Activated T-helper 1 cell treated with anti-CD3 and anti-CD28 coated beads, Interleukin-12 subunit alpha, Interleukin-12 subunit beta, Interleukin-2, Interleukin-4 antibody, amounts not matched to agents 30 ng/mL and 10 ng/mL and 1 ng/mL, durations not matched to agents 14 hours and 24 hours and 36 hours (primary cell): ENCODE results near the gene RABGEF1. TPM values are rescaled to one million over a fixed set of nuclear protein-coding genes. Genes with fewer than 3 reads are reported as not detected.
"Not testable (repeated sequence)": the region's sequence is repeated elsewhere in the genome, so short reads cannot be mapped to it uniquely, and the experiment has no call there.

ENCODE experiments used
- DNase-seq: peaks from one replicate; pipeline ENCODE4 v3.0.0; 2021; ENCODE audit warnings: low spot score
- H3K27ac Mint-ChIP-seq: one replicate; pipeline ENCODE4 v1.8.0; 2021; ENCODE audit warnings: mild to moderate bottlenecking, mixed read lengths
- H3K27me3 Mint-ChIP-seq: one replicate; pipeline ENCODE4 v1.8.0; 2022; ENCODE audit warnings: mild to moderate bottlenecking, moderate library complexity, mixed read lengths; ENCODE audit not compliant: insufficient read depth
- H3K36me3 Mint-ChIP-seq: one replicate; pipeline ENCODE4 v1.8.0; 2021; ENCODE audit warnings: low read depth, mixed read lengths
- H3K4me1 Mint-ChIP-seq: one replicate; pipeline ENCODE4 v1.8.0; 2021; ENCODE audit warnings: low read depth, mixed read lengths
- H3K4me3 Mint-ChIP-seq: one replicate; pipeline ENCODE4 v1.8.0; 2021; ENCODE audit warnings: mild to moderate bottlenecking, moderate library complexity, mixed read lengths
- H3K9me3 Mint-ChIP-seq: one replicate; pipeline ENCODE4 v1.8.0; 2021; ENCODE audit warnings: mixed read lengths
- intact Hi-C: fragments of 100-400 bp; cut with micrococcal nuclease; formaldehyde crosslinking; loops from one replicate; pipeline ENCODE4 v1.15.1; 2024
- total RNA-seq: library from RNA; stranded (reverse); gene quantifications from 2 replicates; pipeline ENCODE4 v1.2.3, GENCODE V29; 2022

The RABGEF1 gene
- total RNA-seq, 1 donor from 2014 or later, result 27.8 TPM

DNA sequence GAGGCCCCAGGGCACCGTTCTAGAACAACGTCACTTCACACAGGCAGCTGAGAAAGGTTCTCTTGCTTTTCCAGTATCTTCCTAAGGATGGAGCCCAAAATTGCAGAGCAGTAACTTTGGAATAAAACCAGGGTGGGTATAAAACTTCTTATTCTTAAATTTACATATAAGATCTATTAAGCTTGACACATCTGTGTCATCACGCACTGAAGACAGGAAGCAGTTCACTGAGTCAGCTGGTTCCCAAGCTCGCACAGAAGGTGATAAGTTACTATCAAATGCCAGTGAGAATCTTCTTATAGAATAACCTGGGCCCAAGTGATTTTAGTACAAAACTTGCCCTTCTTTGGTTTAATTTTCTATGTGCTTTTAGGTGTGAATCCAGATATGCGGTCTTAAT lies 70.2 kb downstream of the RABGEF1 start:
- H3K4me1 Mint-ChIP-seq, result no peaks in the 10 kb centered on the region
- no peak overlapping the region for H3K4me3 Mint-ChIP-seq
- H3K9me3 Mint-ChIP-seq, result no peaks in the 10 kb centered on the region
- H3K27ac Mint-ChIP-seq, result no peak overlapping the region
- intact Hi-C loops, result no loop called here
- H3K36me3 Mint-ChIP-seq, result peaks cover 27% of the 10 kb centered on the region
- H3K27me3 Mint-ChIP-seq, result no peaks in the 10 kb centered on the region
- no peak for DNase-seq

- DNase-seq, H3K4me3 Mint-ChIP-seq, intact Hi-C loops: not testable (repeated sequence)
Measured at GRCh38 chr7:66815186-66815875, 74.8 kb downstream of the RABGEF1 start.

DNA sequence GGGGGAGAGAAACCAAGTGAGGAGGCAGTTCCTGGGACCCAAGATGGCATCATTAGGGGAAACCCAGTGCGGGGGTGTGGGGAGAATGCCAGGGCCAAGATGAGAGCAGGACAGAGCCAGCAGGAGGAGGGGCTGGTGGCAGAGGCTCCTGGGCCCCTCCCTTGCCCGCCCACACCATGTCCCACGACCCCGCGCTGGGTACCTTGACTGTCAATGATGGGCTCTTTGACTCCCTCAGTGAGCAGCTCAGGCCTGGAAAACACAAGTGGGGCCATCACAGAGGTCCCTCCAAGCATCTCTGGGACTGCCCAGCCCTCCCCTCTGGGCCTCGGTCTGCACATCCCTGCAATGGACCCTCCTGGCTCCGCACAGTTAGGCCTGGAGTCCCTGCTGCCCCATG lies 75.4 kb downstream of the RABGEF1 start:
- Mint-ChIP-seq H3K36me3 (peaks cover 2% of the 10 kb centered on the region), H3K4me1 (no peaks in the 10 kb centered on the region), H3K27ac (no peak overlapping the region), H3K9me3 (no peaks in the 10 kb centered on the region), H3K4me3 (no peak overlapping the region), H3K27me3 (no peaks in the 10 kb centered on the region)
- intact Hi-C loops, result no loop called here
- DNase-seq, result no peak

More at GRCh38 chr7:66815186-66815875, 74.8 kb downstream of the RABGEF1 start:
- H3K4me1 Mint-ChIP-seq, H3K27ac Mint-ChIP-seq, H3K27me3 Mint-ChIP-seq, H3K36me3 Mint-ChIP-seq, H3K9me3 Mint-ChIP-seq: not testable (repeated sequence)

DNA sequence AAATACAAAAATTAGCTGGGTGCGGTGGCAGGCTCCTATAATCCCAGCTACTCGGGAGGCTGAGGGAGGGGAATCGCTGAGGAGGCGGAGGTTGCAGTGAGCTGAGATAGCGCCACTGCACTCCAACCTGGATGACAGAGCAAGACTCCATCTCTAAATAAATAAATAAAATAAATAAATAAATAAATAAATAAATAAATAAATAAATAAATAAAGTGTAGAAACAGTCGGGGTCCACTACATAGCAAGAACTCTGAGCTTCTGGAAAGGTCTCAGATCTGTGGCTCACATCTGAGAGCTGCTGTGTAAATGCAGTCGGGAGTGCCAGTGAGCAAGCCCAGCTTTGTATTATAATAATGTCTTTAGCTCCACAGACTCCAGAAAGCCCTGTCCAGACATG lies 76.1 kb downstream of the RABGEF1 start:
- H3K4me1 Mint-ChIP-seq, H3K27me3 Mint-ChIP-seq, intact Hi-C loops, H3K9me3 Mint-ChIP-seq, H3K36me3 Mint-ChIP-seq, H3K27ac Mint-ChIP-seq, DNase-seq, H3K4me3 Mint-ChIP-seq: not testable (repeated sequence)

GRCh38 chr7:66817208-66817795 lies 76.8 kb downstream of the RABGEF1 start:
- H3K4me3 Mint-ChIP-seq, H3K27ac Mint-ChIP-seq, DNase-seq: not testable (repeated sequence)

DNA sequence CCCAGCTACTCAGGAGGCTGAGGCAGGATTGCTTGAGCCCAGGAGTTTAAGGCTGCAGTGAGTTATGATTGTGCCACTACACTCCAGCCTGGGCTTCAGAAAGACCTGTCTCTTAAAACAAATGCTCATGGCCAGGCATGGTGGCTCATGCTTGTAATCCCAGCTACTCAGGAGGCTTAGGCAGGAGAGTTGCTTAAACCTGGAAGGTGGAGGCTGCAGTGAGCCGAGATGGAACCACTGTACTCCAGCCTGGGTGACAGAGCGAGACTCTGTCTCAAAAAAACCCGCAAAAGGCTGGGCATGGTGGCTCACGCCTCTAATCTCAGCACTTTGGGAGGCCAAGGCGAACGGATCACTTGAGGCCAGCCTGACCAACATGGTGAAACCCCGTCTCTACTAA lies 77.4 kb downstream of the RABGEF1 start:
- H3K27me3 Mint-ChIP-seq, DNase-seq, H3K36me3 Mint-ChIP-seq, intact Hi-C loops, H3K4me3 Mint-ChIP-seq, H3K4me1 Mint-ChIP-seq, H3K9me3 Mint-ChIP-seq, H3K27ac Mint-ChIP-seq: not testable (repeated sequence)

More at GRCh38 chr7:66817208-66817795, 76.8 kb downstream of the RABGEF1 start:
- H3K4me1 Mint-ChIP-seq, H3K9me3 Mint-ChIP-seq, intact Hi-C loops, H3K27me3 Mint-ChIP-seq, H3K36me3 Mint-ChIP-seq: not testable (repeated sequence)

DNA sequence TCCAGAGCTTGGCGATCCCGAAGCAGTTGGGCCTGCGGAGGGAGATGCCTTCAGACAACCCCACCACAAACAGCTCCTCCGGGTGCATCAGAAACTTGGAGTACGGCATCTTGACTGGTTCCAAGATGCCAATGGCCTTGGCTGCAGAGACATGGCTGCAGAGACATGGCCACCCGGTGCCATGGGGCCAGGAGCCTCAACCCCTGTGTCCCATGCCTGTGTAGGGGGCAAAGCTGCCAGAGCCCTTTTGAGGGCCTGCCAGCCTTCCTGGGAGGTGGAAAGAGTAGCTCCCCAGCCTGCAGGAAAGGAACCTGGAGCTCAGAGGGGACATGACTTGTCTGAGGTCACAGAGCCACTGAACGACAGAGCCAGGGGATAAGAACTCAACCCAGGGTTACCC lies 83.5 kb downstream of the RABGEF1 start:
- DNase-seq, result no peak
- intact Hi-C loops, result no loop called here
- H3K4me1 Mint-ChIP-seq, result no peaks in the 10 kb centered on the region
- H3K4me3 Mint-ChIP-seq, result no peak overlapping the region
- H3K27ac Mint-ChIP-seq, result no peak overlapping the region
- H3K27me3 Mint-ChIP-seq, result no peaks in the 10 kb centered on the region
- no peaks in the 10 kb centered on the region for H3K36me3 Mint-ChIP-seq
- no peaks in the 10 kb centered on the region for H3K9me3 Mint-ChIP-seq

DNA sequence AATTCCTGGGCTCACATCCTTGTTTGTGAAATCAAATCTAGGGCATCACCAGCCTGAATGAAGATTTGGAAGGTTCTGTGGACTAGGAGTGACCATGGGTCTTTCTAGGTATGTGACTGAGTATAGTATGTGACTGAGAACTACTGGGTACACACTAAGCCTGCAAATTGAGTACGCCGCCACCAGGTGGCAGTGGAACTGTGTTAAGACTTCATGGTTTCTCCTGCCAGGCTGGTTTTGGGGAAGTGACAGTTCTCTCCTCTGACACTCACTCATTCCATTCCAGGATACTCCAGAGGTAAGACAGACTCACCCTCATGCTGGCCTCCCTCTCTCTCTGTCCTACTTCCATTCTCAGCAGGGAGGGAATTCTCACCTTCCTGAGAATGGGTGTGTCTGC lies 85.0 kb downstream of the RABGEF1 start:
- DNase-seq, H3K27ac Mint-ChIP-seq, intact Hi-C loops, H3K36me3 Mint-ChIP-seq, H3K4me3 Mint-ChIP-seq, H3K27me3 Mint-ChIP-seq, H3K4me1 Mint-ChIP-seq, H3K9me3 Mint-ChIP-seq: not testable (repeated sequence)

DNA sequence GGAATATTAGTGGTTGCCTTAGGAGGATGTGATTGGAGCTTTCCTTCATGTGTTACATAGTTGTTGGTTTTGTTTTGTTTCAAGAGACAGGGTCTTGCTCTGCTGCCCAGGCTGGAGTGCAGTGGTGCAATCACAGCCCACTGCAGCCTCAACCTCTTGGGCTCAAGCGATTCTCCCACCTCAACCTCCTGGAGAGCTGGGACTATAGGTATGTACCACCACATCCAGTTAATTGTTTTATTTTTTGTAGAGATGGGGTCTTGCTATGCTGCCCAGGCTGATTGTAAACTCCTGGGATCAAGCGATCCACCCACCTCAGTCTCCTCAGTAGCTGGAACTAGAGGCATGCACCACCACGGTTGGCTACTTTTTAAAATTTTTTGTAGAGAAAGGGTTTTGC lies 86.1 kb downstream of the RABGEF1 start:
- H3K4me3 Mint-ChIP-seq, result no peak overlapping the region
- DNase-seq, result no peak
- H3K4me1 Mint-ChIP-seq, result no peaks in the 10 kb centered on the region
- H3K27ac Mint-ChIP-seq, result no peak overlapping the region
- no peaks in the 10 kb centered on the region for H3K36me3 Mint-ChIP-seq
- H3K9me3 Mint-ChIP-seq, result no peaks in the 10 kb centered on the region
- no peaks in the 10 kb centered on the region for H3K27me3 Mint-ChIP-seq
- intact Hi-C loops, result no loop called here

DNA sequence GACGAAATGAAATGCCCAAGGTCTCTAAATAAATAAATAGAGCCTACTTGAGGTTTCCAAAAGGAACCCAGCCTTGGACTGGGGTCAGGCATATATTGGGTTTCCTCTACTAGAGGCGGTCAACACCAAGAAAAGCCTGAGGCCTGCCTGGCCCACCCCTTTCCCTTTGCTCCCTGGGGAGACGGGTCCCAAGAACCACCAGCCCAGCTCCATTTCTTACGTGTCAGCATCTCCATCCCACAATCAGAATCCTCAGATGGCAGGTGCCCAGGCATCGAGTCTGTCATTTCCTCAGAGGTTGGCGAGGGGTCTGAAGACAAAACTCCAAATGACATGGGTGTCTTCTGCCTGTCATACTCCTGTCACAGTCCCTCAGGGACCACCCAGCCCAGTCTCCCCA lies 90.4 kb downstream of the RABGEF1 start:
- H3K4me1 Mint-ChIP-seq, H3K9me3 Mint-ChIP-seq, H3K27me3 Mint-ChIP-seq, H3K4me3 Mint-ChIP-seq, DNase-seq, H3K36me3 Mint-ChIP-seq, intact Hi-C loops, H3K27ac Mint-ChIP-seq: not testable (repeated sequence)

DNA sequence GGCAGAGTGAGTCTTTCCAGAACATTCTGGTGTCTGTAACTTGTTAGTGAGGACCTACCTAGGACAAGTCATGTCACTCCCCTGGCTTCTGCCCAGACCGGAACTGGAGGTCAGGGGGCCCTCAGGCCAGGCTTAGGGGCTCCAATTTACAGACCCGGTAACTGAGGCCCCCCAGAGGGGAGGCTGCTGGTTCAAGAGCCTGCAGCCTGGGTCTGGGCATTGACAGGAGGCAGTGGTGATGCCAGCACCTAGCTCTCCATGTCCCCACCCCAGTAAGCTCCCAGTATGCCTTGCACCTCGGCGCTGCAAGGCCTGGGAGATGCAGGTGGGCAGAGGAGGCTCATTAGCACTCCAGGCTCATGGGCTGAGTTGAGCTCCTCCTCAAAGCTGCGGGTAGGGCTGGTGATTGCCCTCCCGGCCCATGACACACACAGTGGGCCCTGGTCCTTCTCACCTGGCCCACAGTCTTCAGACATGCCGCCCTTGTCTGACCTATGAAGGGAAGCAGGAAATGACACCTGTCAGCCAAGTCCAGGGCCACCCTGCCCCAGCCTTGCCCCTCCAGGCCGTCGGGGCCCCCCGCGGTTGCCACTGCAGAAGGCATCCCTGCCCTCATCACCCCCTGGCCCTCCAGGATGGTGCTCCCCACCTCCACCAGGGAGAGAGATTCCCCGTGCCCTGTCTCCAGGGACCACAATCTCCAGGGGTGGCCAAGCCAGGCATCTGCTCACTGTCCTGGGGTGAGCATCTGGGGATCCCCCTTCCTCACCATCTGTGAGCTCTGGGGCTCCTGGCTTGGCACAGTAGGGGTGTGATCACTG lies 92.2 kb downstream of the RABGEF1 start:
- H3K36me3 Mint-ChIP-seq, result no peaks in the 10 kb centered on the region
- intact Hi-C loops, result no loop called here
- H3K27me3 Mint-ChIP-seq, result no peaks in the 10 kb centered on the region
- no peak overlapping the region for H3K4me3 Mint-ChIP-seq
- DNase-seq, result no peak
- peaks cover 4% of the 10 kb centered on the region for H3K9me3 Mint-ChIP-seq
- no peaks in the 10 kb centered on the region for H3K4me1 Mint-ChIP-seq
- no peak overlapping the region for H3K27ac Mint-ChIP-seq

- Mint-ChIP-seq H3K36me3 (no peaks in the 10 kb centered on the region), H3K9me3 (peaks cover 4% of the 10 kb centered on the region), H3K27me3 (no peaks in the 10 kb centered on the region), H3K4me3 (no peak overlapping the region), H3K4me1 (no peaks in the 10 kb centered on the region), H3K27ac (no peak overlapping the region)
- intact Hi-C loops, result loop anchor here (1.0 kb wide), 1 partner anchor 58 kb away; no protein-coding TSS in a partner anchor
- no peak for DNase-seq
Measured at GRCh38 chr7:66837007-66837406, 96.5 kb downstream of the RABGEF1 start.

DNA sequence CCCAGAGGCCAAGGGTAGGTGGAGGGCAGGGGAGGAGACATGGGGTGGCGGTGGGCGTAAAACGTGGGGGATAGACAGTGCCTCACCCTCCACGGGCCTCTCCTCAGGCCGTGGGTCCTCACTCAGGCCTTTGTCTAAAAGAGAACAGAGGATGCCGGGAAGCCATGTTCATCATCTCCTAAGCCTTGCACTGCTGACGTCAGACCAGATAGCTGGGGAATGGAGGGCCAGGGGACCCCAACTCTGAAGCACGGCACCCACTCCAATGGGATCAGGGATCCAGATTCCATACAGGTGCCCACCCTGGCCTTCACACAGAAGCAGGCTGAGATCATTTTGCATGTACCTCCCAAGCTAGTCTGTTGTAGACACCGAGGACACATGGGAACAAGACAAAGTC lies 97.1 kb downstream of the RABGEF1 start:
- Mint-ChIP-seq H3K4me1 (no peaks in the 10 kb centered on the region), H3K9me3 (peaks cover 4% of the 10 kb centered on the region), H3K36me3 (no peaks in the 10 kb centered on the region), H3K4me3 (no peak overlapping the region), H3K27me3 (peaks cover under 1% of the 10 kb centered on the region), H3K27ac (no peak overlapping the region)
- intact Hi-C loops, result loop anchor here (1.0 kb wide), 1 partner anchor 58 kb away; no protein-coding TSS in a partner anchor
- DNase-seq, result no peak
